Measurements from ENCODE around the gene SLC12A2. TPM values are rescaled to one million over a fixed set of nuclear protein-coding genes. Genes with fewer than 3 reads are reported as not detected.

The SLC12A2 gene
- polyA plus RNA-seq, 1 experiment: 4.8 TPM

DNA sequence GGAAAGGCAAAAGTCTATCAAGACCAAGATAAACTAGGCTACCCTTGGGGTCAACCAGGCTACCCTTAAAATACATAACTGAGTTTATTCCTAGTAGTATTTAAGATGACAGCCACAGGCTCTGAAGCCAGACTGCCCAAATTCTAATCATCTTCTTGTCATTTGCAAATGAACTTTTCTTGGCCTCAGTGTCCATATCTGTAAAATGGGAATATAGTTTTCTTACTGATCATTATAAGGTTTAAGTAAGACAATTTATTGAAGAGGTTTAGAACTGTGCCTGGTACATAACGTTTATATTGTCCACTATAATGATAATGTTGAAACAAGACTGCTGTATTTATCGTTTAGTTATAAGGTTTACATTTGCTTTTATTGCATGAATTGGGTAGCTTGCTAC is 112.5 kb downstream of the SLC12A2 start:
- TF ChIP-seq CTCF (IDR thresholded peaks at IDR 0.05; ENCODE audit: insufficient read depth, low read depth, low read length): no peak
- H3K27me3 ChIP-seq (ENCODE audit: control insufficient read depth, insufficient read depth, low read length): no peaks in the 10 kb centered on the region
- DNase-seq (ENCODE audit: low read depth): no peak
- H3K4me3 ChIP-seq (ENCODE audit: low read depth, low read length): no peak overlapping the region
- H3K36me3 ChIP-seq (ENCODE audit: control insufficient read depth, insufficient read depth, low read length): no peaks in the 10 kb centered on the region
- ChIA-PET POLR2A (no interaction called here), CTCF (no interaction called here)

- no peak for TF ChIP-seq CTCF (IDR thresholded peaks at IDR 0.05; ENCODE audit: insufficient read depth, low read depth, low read length)
- Histone ChIP-seq H3K27me3 (ENCODE audit: control insufficient read depth, insufficient read depth, low read length) (no peaks in the 10 kb centered on the region), H3K36me3 (ENCODE audit: control insufficient read depth, insufficient read depth, low read length) (no peaks in the 10 kb centered on the region), H3K4me3 (ENCODE audit: low read depth, low read length) (no peak overlapping the region)
- ChIA-PET CTCF (interaction anchor here (0.9 to 1.6 kb wide), 2 partner anchors 10 to 320 kb away, joined by 3 read pairs; no protein-coding TSS in a partner anchor), POLR2A (no interaction called here)
- no peak for DNase-seq (ENCODE audit: low read depth)
These were observed 113.2 kb downstream of the SLC12A2 start for GRCh38 chr5:128196791-128197190.

DNA sequence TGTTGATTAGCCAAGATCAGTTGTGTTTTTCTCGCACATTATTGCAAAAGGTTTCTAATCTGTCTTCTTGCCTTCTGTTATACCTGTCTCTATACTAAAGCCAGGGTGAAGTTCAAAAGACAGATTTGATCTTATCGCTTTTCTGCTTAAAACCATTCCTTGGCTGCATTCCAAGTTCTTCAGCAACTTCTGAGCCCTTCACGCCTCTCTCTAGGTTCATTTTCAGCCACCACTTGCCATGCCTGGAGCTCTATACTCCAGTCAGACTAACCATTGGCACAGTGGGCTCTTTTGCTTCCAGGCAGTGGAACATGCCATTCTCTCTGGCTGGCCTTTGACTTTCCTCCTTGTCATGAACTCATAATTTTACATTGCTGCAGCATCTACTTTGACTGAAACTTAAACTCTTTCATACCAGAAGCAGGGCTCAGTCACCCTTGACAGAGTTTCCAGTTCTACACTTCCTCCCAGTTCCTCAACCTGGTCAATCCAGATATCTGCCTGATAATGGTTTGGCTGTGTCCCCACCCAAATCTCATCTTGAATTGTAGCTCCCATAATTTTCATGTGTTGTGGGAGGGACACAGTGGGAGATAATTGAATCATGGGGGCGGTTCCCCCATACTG is 114.4 kb downstream of the SLC12A2 start:
- H3K4me3 ChIP-seq (ENCODE audit: low read depth, low read length): no peak overlapping the region
- ChIA-PET POLR2A (interaction anchor here (0.6 kb wide), 1 partner anchor 9 kb away, joined by 3 read pairs; no protein-coding TSS in a partner anchor), CTCF (interaction anchor here (1.4 to 1.6 kb wide), 2 partner anchors 9 to 320 kb away, joined by 3 read pairs; no protein-coding TSS in a partner anchor)
- DNase-seq (ENCODE audit: low read depth): no peak
- H3K27me3 ChIP-seq (ENCODE audit: control insufficient read depth, insufficient read depth, low read length): no peaks in the 10 kb centered on the region
- TF ChIP-seq CTCF (IDR thresholded peaks at IDR 0.05; ENCODE audit: insufficient read depth, low read depth, low read length): no peak
- no peaks in the 10 kb centered on the region for H3K36me3 ChIP-seq (ENCODE audit: control insufficient read depth, insufficient read depth, low read length)

DNA sequence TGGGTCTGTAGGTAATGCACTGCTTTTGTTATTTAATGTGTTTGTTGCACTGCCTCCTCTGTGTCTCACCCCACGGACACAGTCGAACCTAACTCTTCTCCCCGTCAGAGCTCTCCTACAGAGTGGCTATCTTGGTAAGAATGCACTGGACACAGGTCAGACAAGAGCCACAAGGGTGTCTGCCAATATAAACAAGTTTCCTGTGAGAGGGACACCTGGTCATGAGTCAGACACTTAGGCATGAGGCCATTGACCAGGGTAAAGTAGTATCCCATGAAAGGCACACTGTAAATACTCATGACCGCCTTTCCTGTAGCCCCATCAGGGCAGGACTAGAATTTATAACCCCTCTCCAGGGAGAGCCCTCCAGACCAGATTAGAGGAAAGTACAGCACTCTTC is 115.5 kb downstream of the SLC12A2 start:
- POLR2A ChIA-PET: no interaction called here
- CTCF ChIA-PET: interaction anchor here (0.7 to 1.7 kb wide), 7 partner anchors 10 to 635 kb away, joined by 3 to 9 read pairs (median 5); no protein-coding TSS in a partner anchor
- no peak for TF ChIP-seq CTCF (IDR thresholded peaks at IDR 0.05; ENCODE audit: insufficient read depth, low read depth, low read length)
- H3K36me3 ChIP-seq (ENCODE audit: control insufficient read depth, insufficient read depth, low read length): no peaks in the 10 kb centered on the region
- no peak overlapping the region for H3K4me3 ChIP-seq (ENCODE audit: low read depth, low read length)
- no peak for DNase-seq (ENCODE audit: low read depth)
- H3K27me3 ChIP-seq (ENCODE audit: control insufficient read depth, insufficient read depth, low read length): no peaks in the 10 kb centered on the region

GRCh38 chr5:128199611-128200010 is 116.0 kb downstream of the SLC12A2 start:
- no peak overlapping the region for H3K4me3 ChIP-seq (ENCODE audit: low read depth, low read length)

More at GRCh38 chr5:128199611-128200010, 116.0 kb downstream of the SLC12A2 start:
- no peak for DNase-seq (ENCODE audit: low read depth)
- no peak for TF ChIP-seq CTCF (IDR thresholded peaks at IDR 0.05; ENCODE audit: insufficient read depth, low read depth, low read length)
- POLR2A ChIA-PET: no interaction called here
- Histone ChIP-seq H3K27me3 (ENCODE audit: control insufficient read depth, insufficient read depth, low read length) (no peaks in the 10 kb centered on the region), H3K36me3 (ENCODE audit: control insufficient read depth, insufficient read depth, low read length) (no peaks in the 10 kb centered on the region)
- CTCF ChIA-PET: interaction anchor here (0.7 to 1.7 kb wide), 9 partner anchors 10 to 635 kb away, joined by 3 to 9 read pairs (median 4); no protein-coding TSS in a partner anchor

Data from BJ (cell line).